GM19240 (cell line): ENCODE data around the gene PLVAP.

Experiments
- DNase-seq: peaks from one replicate; pipeline ENCODE4 v3.0.0; 2011; ENCODE audit warnings: low spot score; ENCODE audit not compliant: insufficient read length

The PLVAP gene

DNA sequence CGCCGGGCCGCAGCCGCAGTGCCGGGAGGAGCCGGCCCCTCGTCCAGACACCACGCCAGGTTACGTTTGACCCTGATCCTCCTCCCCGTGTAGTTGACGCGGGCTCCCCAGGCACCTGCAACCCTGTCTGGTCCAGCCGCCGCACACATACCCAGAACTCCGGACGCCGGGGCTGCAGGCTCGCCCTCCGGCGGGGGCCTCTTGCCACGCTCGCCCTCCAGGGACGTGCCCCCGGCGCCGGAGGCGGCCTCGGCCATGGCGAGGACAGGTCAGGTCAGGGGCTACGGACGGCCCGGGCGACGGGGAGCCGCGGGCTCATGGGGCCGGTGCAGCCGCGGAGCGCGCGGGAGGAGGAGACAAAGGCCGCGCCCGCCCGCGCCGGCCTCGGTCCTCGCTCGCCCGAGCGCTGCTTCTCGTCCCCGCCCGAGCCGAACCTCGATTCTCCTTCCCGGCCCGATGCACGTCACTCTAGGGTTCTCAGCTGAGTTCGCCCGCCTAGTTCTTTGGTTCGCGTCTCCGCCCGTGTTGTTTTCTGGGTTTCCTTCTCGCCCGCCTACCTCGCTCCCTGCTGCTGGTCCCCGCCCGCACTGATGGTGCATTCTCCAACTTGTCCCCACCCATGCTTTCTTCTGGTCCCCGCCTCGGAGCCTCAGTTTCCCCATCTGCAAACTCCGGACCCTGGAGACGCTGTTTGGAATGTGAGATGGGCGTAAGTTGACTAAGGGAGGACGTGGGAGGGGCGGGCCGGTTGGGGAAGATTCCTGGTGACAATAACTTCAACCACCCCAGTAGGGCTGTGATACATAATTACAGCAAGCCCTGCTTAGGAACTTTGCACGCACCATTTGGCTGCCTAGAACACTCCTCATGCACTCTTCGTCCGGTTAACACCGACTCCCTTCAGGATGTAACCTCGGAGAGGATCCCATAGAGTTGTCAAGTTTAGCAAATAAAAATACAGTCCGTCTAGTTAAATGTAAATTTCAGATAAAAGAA is 42.4 kb downstream of the PLVAP start, which contains the start of gene ANO8:
Gene ANO8 (minus strand): TSS at position 442 of the 996 bp plus-strand sequence. CDS start 185 bp downstream, at position 257.
- DNase-seq: peak; percentile 91

DNA sequence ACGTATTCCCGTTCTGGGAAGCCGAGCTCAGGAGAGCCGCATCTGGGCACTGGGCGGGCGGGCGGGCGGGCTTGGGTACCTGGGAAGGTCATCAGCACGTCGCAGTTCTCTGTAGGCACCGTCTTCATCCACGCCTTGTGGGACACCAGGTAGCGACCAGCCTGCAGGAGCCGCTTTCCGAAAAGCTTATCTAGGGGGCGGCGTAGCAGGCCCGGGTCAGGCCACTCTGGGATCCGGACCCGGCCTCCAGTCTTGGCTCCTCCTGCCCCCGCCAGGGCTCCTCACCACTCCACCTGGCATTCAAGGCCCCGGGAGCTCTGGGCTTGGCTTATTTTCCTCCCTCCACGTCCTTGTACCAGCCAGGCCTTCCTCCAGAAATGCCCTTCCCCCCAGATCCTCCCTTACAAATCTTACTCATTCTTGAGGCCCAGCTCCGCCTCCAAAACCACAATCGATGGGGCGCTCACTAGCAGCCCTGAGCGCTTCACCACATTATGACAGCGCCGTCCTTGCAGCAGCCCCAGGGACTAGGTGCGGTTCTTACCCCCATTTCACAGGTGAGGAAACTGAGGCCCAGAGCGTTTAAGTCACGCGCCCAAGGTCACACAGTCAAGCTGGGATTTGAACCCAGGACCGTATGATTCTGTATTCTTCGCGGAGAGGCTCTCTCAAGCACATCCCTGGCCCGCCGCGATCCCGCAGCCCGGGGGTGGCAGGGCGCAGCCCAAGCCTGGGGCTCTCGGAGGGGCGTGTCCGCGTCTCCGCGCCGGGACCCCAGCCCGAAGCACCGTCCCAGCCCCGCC is 43.3 kb downstream of the PLVAP start:
- peak; percentile 66 for DNase-seq

DNA sequence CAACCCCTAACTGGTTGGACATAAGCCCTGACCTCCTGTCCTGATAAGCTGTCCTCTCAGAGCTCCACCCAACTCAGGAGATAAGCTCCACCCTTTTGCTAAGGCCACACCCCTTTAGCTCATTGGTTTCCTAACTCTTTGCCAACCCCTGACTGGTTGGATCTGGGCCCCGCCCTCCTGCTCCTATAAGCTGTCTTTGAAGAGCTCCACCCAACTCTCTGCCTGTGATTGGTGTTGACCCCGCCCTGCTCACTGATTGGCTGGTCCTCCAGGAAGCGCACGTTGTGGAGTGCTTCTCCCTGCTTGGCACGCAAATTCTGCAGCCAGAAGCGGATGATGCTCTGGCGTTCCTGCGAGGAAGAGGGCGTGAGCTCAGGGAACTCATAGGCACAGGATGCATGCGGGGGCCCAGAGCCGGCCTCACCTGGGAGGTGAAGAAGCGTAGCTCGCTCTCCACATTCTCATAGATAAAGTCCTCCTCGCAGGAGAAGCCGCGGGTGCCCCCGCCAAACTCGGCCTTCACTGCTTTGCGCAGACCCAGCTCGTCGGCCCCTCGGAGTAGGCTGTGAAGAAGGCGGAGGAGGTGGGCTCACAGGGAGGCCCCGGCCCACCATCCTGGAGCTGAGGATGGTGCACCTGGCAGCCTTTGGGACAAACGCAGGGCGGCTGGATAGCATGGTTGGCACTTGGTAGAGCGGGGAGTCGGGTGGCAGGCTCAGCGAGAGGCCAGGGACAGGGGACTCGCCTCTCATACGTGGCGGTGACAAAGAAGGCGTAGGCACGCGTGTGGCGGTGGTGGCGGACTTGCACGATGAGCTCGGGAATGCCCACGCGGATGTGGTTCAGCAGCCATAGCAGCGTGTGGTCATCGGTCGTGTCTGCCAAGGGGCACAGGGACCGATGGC is 44.2 kb downstream of the PLVAP start:
- no peak for DNase-seq

DNA sequence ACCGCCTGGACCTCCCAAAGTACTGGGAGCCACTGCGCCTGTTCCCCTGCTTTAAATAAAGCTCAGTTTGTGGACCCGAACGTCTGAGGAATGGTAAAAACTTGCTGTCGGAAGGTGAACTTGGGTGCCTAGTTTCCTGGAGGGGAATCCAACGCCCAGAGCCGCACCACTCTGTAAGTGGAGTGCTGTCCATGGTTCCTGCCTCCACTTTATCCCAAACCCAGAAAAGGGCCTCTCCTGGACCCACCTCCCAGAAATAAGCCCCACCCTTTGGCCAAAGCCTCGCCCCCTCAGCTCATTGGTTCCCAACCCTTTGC is 44.8 kb downstream of the PLVAP start:
- no peak for DNase-seq

DNA sequence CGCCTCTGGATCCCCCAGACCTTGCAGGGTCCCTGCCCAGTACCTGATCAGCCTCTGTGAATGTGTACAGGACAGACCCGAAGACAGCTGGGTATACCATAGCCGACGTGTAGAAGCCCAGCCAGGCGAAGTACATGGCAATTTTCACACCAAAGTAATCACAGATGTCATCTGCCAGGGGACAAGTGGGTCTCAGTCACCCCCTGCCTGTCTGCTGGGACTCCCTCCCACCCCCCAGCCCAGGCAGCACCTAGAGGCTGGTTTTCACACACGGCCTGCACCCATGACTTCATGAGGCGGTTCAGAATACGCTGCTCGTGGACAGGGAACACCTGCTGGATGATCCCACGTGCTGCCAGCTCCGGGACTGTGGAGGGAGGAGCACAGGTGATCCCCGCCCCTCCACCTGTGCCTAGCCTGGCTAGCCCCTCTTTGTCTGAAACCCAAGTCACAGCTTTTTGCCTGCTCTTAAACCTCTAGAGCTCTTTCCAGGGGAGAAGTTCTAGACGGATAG is 46.0 kb downstream of the PLVAP start:
- DNase-seq: no peak

DNA sequence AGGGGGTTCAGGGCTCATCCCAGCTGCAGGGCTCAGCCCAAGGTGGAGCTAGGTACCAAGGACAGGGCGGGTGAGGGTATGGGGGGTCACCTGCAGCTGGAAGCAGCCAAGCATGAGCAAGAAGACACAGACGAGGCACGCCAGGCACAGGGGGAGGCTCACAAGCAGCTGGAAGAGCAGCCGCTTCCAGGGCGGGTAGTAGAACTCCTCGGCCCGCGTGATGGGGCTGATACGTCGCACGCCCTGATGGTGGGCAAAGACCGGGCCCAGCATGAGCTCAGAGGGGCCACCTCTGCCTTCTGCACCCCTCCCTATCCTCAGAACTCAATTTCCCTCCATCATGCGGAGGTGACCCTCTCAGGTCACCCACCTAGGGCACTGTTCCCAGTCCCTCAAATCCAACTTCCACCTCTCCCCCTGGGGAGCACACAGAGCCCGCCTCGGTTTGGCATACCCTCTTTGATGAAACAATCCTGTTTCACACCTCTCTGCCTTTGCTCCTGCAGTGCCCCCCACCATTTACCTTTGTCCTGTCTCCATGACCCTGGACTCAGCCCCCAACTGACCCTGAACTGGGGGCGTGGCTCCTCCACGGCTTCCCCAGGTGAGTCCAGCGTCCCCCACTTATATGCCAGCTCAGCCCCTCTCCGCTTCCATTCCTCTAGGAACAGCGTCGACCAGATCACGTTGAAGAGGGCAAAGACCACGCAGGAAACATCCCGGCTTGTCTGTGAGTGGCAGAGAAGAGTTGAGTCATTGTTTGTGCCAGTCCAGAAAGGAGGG is 46.7 kb downstream of the PLVAP start:
- no peak for DNase-seq

DNA sequence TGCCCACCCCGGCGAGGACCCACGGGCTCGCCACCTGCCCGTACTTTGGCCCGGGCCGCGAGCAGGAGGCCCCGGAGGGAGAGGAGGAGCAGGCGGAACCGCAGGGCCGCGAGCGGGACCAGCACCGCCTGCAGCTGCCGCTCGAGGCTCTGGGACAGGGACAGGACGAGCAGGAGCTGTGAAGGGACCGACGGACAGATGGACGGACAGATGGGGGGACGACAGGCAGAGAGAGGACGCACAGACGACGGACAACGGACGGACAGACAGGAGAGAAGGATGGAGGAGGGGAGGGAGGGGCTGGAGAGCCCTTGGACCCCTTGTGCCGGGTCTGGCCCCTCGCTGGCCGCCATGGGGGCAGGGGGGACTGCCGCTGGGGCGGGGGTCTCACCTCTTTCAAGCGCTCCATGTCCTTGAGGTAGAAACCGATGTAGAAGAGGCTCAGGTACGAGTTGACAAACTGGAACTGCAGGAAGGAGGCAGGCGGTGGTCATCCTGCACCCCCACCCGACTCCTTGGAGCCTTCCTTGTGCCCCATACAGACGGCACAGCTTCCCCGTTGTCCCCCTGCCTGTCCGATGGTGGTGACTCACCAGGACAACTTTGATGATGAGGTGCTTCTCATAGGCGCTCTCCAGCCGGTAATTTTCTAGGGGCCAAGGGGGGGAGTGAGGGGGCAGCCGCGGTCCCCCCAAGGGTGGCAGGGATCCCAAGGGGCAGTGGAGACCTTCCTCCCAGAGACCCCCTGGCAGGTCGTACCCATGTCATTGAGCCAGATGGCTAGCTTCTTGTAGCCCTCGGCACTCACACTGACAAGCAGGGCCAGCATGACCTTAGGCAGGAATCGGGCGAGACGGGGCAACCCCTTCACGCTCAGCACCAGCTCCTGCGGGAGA is 47.5 kb downstream of the PLVAP start:
- DNase-seq: no peak

DNA sequence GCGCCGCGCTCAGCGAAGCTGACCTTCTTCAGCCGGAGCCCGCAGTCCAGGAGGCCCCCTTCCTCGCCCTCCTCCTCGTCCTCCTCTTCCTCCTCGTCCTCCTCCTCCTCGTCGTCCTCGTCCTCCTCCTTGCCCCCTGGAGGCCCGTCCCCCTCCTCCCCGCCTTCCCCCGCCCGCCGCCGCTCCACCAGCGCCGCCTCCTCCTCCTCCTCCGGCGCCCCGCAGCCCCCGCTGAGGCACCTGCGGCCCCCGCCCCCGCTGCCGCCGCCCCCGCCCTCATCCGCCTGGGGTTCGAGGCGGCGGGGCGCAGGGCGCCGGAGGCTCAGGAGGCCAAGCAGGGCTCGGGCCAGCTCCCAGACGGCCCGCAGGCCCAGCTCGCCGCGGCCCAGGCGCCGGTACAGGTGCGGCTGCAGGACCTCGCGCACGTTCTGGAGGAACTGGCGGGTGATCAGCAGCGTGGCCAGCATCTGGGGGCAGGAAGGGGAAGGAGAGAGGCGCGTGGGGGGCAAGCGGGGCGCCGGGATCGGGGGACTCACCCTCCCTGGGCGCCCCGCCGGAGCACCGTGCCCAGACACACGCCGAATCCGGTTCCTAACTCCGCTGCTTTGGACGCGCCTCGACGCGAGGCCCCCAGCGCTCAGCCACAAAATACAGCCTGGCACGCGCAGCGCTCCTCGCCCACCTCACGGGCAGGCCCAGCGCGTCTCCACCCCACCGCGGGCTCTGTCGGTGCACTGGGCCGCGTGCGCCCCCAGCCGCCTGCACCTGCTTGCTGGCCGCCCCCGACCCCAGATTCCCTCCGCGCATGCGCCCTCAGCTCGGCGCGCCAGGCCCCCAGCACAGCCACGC is 48.4 kb downstream of the PLVAP start:
- DNase-seq: no peak

DNA sequence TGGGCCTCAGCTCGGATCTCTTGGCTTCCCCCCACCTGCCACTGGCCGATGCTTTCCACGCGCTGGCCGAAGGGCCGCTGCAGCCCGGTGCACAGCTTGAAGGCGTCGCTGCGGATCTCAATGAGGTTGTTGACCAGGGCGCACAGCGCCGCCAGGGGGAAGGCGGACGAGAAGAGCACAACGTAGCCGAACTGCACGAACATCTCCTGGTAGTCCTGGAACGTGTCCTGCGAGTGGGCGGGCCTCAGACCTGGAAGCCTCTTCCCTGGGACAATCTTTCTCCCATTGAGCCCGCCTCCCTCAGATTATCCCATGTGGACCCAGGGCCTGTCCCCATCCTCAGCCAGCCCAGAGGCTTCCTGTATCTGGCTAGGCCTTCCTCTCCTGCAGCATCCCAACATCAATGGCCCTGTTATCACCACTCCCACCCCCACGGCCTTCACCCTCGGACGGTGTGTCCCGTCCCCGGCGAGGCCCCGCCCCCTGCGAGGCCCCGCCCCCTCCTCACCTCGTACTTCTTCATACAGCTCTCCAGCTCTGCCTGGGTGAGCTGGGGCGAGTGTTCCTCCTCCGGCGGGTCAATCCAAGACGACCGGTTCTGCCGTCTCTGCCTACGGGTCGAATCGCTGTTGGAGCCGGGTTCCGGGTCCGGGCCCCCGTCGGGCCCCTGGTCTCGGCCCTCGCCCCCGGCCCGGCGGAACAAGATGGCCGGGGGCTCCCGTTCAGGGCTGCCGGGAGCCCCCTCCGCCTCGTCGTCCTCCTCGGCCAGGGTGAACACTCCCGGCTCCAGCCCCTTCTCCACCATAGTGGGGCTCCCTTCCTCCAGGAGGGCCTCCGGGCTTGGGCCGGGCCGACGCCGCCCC is 49.3 kb downstream of the PLVAP start:
- no peak for DNase-seq

DNA sequence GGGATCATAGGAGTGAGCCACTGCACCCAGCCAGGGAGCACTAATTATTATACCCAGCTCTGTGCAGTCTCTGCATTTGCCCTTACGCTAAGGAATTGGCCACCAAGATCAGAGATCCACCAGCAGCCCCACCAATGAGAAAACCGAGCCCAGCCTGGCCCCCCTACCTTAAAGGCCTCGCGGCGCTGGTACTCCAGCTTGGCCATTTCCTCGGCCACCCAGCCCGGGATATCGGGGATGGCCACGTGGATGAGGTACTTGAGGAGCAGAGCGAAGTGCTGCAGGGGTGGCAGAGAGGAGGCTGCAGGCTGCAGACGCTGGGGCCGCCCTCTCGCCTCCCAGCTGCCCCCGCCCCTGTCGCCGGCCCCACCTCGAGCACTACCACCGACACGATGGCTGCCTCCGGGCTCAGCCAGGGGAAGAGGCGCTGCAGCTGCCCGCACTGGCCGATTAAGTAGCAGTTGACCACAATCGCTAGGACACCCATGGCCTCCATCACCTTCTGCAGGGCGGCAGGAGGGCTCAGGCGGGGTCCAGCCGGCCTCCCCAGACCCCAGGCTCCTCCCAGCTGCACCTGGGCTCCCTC is 50.0 kb downstream of the PLVAP start:
- DNase-seq: no peak

DNA sequence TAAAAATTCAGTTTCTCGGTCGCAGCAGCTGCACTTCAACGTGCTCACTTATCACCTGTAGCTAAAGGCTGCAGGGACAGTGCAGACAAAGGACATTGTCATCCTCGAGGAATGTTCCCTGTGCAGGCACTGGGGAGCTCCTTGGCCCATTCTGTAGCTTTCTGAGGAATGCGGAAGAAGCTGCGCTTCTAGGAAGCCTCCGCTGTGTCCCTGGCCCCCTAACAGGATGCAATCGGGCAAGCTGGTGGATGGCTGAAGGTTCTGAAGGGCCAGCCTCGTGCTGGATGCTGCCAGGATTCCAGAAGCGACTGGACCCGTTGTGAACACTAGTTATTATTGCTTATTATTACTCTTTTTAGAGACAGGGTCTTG is 50.6 kb downstream of the PLVAP start:
- DNase-seq: no peak

DNA sequence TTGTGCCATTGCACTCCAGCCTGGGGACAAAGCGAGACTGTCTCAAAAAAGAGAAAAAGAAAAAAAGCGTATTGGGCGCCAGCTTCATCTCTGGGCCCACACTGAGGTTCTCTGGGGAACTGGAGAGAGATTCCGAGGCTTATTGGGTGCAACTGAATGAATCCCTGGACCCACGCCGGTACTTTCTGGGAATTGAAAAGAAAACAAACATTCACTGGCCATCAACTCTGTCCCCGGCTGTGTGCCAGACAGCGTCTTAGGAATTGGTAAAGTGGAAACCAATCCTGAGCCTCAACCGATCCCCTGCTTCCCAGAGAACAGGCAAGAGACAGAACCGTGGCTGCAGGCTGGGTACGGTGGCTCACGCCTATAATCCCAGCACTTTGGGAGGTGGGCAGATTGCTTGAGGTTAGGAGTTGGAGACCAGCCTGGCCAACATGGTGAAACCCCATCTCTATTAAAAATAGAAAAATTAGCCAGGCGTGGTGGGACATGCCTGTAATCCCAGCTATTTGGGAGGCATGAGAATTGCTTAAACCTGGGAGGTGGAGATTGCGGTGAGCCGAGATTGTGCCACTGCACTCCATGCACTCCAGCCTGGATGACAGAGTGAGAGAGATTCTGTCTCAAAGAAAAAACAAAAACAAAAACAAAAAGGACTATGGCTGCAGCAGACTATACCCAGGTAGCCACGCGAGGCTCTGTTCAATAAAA is 51.1 kb downstream of the PLVAP start:
- no peak for DNase-seq

DNA sequence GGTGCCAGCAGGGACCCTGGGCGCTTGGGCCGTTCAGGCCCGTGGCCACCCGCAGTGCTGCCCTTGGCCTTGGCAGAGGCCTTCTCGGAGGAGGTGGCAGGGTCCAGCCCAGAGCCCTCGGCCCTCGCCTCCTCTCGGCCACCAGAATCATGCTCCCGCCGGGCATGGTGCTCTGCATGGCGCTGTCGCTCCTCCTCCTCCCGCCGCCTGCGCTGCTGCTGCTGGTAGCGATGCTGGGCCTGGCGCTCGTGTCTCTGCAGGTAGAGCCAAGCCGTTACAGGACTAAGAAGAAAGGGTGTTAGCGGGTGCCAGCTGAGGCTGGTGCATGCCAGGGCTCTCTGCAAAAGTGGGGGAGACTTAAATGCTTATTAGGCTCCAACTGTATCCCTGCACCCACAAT is 52.0 kb downstream of the PLVAP start:
- DNase-seq: no peak

DNA sequence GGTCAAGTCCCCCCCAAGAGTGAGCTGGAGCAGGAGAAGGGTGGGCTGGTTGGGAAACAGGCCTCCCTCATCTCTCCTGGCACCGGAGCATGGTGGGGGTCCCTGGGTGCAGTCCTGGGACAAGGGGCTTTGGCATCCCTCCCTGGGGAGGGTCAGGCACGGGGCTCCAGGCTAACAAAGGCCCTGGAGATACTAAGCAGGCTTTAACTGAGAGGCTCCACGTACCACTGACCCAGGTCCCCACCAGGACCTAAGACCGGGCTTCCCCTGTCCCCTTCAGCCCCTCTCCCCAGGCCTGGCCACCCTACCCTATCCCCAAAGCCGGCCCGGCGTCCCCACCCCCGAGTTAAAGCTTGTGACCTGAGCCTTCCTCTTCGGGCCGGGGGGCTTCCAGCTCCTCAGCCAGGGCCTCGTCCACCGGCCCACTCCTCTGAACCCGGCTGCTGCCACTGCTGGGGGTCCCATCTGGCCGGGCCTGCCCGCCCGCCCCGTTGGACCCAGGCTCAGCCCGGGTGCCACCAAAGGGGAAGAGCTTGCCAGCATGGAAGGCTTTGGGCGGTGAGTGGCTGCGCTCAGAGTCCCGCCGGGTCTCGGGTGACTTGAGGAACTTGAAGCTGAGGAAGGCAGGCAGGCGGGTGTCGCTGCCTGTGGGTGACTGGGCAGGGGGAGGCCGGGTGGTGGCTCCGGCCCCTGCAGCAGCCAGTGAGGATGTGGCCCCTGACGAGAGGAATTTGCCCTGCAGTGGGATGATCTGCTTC is 52.6 kb downstream of the PLVAP start:
- DNase-seq: no peak

DNA sequence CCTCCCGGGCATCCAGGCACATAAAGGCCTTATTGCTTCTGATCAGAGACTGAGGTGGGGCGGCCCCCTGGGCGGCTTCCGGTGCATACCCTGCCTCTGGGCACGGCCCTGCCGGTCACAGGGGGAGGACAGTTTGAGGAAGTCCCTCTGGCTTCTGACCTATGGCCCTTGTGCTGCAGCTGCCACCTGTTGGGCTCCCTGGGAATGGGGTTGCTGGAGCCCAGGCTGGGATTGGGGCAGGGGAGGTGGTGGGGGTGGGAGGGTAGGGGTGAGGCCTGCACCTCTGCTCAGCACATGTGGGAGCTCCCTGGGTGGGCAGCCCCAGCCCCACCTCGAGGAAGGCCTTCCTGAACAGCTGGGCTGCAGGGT is 53.2 kb downstream of the PLVAP start:
- DNase-seq: no peak
